Inferior parietal cortex (tissue), 1 donor: ENCODE results near the gene PMVK.

Experiments
- DNase-seq: peaks from one replicate; pipeline ENCODE4 v3.0.0-alpha.2; 2016; ENCODE audit errors: extremely low spot score

PMVK gene

DNA sequence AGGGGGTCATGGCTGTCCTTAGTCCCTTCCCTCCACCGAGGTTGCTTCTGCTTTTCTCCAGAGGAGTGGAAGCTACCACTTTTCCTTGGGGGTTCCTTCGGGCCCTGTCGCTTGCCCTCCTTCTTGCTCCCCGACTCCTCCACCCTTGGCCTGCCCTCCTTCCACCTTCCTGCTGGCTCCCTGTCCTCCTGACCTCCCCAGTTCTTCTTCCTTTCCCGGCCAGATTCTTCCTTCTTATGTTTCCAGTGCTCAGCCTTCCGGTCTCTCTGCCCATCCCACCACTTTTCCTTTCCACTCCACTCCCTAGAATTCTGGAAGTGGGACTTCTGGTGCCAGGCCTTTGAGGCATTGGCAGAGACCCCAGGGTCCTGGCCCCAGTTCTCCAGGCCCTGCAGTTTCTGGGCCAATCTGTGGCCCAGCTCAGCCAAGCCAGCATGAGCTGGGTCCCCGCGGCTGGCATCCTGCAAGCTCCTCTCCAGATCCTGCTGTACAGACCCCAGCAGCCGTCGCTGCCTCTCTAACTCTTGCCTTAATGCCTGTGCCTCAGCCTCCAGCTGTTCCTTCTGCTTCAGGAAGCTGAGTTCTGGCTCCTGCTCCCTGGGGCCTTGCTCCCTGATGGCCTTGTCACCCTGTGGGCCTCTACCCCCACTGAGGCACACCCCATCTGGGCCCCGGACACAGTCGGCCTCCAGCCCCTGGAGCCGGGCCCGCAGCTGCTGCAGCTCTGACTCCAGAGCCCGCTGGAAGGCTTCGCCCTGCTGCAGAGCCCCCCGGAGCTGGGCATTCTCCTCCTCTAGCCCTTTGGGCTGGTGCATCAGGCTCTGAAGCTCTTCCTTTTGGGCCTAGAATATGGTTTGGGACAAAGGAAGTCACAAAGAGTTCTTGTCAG, 9.7 kb upstream of the PMVK start:
- no peak for DNase-seq

DNA sequence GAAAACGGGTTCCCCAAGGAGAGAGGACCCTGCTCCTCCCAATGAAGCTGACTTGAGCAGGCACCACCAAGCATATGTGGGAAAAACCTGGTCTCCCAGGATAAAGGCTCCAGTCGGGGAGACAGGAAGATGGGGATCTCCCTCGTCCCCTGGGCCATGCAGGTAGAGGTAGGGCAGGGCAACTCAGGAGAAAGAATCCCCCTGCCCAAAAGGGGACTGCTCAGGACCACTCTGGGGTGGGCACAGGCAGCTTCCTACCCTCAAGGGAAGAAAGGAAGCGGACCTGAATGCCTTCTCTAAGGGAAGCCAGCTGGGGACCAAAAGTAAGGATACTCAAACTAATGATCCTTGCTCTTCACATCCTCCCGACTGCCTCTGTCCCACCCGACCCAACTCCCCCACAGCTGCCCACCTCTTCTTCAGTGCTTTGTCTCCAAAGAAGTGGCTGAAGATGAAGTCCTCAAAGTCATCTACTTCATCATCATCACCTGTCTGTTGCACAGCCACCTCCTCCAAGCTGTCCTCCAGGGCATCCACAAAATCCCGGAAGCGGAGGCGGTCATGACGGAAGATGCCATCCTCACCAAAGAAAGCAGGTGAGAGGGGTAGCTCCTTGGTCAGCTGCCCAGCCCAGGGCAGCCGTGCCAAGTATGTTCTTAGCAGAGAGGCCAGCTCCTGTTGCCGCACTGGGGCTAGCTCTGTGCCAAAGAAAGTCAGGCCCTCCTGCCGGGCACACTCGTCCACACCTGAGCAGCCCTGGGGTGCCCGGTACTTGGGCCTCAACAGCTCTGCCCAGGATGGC, 8.8 kb upstream of the PMVK start:
- DNase-seq: no peak

DNA sequence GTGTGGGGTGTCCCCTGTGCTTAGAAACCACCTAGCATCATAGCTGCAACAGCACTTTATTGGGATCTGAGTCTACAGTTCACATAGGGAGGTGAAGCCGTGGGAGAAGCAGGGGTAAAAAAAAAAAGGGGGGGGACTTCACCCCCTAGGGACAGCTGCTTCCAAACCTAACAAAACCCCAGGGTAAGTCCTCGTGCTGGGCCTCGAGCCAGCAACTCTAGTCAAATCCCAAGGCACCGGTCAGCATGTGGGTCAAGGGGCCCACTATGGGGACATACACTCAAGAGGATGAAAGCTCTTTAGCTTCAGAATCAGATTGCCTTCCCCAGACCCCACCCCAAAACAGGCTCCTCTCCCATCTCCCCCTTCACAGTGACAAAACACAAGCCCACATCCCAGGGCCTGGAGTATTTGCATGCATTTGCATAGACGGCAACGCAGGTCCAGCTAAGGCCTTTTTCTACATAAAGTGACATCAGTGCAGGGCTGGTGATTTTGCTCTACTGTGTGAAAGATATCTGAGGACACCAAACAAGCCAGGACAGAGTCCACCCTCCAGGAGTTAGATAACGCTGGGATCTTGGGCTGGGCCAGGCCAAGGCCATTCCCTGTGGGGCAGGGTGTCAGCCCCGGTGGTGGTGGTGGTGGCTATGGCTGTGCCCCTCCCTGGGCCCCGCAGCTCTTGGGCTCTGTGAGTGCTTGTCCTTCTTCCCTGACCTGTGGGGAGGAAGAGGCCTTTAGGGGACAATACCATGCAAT, 8.1 kb upstream of the PMVK start:
- DNase-seq: no peak

DNA sequence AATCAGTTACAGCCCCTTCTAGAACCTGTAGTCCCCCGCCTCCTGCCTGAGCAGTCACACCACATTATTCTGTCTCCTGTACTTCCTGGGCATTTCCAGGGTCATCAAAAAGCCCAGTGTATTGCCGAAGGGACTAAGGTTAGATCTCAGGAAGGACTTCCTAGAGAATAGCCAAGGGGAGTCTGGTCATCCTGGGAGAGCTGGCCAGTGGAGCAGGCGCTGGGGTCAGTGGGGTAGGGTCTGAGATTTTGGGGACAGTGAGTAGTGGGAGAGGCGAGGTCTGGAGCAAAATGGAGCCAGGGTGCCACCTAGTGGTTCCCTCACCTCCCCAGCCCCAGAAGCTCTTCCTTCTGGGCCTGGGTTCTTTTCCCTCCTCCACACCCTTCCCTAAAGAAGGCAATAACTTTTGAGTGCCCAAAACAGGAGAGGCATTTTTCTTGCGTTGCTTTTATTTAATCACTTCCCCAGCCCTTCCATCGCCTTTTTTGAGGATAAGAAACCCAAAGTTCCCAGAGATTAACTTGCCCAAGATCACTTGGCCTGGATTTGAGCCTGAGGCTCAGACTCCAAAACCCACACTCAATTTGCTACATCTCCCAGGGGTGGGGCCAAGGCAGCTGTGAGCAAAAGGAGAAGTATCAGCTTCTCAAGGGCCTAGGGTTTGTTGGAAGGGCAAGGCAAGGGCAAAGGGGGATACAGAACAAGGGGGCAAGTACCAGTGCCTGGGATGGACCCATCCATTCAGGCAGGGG, 7.3 kb upstream of the PMVK start:
- no peak for DNase-seq

DNA sequence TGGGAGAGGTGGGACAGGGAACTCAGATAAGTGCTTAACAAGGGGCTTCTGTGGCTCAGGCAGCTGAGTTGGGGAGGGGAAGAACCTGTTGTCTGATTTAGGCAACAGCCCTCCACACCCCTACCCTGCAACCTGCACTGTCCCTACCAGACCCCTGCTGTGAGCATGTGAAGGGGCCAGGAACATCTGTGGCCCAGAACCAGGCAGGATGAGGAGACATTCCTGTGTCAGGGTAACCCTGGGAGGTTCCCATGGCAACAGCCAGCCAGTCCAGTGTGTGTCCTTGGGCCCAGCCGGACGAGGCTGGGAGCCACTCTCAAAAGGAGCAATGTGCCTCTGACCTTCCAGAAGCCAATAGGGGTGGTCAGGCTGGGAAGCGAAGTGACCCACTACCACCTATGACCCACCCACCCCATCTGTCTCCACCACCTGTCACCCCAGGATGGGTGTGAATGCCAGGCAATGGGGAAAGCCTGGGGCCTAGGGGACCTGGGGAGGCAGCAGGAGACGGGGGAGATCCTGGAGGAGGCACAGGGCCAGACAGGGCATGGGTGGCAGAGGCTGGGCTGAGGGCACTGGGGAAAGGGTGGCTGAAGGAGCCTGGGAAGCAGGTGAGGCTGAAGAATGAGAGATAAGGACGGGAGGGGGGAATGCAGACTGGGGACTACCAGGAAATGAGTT, 5.0 kb upstream of the PMVK start:
- DNase-seq: no peak

DNA sequence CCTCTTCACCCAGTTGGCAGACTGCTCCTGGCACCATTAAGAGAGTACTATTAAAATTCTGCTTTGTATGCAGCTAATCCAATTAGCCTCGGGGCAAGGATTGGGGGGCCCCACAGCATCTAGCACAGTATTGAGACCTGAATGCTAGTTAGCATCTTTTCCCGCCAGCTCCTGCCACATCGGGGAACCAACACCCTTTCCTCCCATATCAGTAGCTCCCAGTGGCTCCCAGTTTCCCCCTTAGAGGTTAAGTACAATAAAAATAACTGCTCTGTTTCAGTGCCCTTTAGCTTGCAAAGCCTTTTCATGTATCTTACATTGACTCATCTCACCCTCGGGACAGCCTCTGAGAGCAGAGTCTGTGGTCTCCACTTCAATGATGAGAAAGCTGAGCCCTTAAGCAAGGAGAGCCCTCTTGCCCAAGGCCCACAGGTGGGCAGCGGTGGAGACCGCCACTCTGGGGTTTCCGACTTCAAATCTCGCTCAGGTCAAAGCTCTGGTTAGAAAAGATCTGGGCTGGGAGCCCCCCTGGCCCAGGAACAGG, 4.2 kb upstream of the PMVK start:
- DNase-seq: no peak

DNA sequence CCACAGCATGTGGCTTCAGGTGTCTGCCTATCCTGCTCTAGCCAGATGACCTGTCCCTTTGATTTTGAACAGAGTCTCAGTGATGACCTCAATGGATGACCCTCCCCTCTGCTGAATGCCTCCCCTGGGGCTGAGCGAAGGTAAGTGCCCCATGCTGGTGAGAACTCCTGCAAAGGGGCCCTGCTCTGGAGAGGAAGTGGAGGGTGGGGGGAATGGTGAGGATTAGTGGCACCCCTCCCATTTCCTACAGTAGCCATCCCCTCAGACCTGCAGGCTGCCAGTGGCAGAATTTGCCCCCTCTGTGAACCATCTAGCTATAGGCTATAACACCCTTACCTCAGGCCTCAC, 3.7 kb upstream of the PMVK start:
- no peak for DNase-seq

DNA sequence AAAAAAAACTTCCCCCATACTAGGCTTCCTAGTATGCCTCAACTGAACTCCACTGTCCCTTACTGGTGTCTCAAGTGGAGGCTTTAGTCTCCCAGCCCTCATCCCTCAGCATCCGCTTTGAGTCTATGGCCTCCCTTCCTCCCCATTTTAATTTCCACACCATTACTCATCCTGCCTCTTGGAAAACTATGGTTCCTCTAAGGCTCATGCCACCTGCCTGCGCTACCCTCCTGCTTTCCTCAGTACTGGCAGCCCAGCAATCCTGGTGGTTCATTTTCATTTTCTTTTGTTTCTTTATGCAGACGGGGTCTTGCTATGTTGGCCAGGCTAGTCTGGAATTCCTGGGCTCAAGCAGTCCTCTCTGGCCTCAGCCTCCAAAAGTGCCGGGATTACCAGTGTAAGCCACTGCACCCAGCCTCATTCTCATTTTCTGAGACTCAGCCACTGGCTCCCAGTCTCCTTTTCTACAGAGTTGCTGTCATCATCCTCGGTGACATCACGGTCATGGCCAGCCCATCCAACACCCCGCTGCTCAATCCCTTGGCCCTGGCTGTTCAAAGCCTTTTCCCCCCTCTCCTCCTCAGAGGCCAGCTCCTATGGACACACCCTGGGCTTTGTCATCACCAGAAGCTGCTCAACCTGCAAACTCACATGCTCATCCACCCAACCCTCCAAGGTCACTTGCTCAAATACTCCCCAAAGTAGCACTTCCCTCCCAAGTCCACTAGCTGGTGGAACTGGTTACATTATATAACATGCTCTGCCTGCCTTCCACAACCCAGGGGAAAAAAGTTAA, 2.3 kb upstream of the PMVK start:
- no peak for DNase-seq

DNA sequence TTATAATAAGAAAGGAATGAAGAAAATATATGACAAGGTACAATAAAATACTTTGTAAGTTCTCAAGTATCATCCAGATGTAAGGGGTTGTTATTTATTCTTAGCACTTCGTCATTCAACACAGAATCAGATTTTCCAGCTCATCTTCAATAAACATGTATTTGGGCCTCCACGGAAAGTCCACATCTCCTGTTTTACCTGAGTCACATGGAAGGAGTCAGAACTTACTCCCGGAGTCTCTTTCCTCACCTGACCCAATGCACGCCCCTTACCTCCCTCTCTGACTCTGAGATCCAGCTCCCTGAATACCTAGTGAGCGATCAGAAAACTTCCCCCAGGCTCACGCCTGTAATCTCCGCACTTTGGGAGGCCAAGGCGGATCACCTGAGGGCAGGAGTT, 1.5 kb upstream of the PMVK start:
- DNase-seq: no peak

DNA sequence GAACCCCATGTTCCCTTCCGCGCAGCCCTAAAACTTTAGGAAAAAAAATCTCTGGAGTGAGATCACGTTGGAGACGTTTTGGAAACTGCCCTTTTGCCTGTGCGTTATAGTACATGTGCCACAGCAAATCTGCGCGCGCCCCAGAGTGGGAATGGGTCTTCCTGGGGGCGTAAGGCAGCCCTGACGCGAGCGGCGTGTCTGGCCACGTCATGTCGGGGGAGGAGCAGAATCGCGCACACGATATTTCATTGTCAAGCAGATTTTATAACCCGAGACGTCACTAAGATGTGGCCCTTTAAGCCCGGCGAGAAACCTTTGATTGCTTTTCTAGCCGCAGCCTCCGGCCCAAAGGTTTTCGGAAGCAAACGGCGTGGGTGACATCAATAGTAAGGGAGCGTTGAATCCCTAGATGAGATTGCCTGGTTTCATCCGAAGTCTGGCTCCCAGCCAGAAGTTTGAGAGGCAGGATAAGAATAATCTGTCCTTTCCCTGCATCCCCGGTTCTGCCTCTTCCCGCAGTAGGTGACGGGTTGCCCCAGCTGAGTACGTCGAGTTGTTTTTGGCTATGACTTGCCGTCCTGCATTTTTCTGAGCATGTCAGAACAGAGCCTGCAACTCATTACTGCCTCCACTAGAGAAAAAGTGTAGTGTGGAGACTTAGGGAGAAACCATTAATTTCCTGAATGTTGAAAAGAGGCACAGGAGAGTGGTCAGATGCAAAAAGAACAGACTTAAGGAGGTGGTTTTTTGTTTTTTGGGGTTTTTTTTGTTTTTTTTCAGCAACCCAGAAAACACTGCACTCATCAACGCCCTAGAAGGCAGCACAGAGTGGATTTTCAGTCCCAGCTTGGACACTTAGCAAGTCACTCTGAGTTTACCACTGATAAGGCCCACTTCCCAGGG, 817 bp upstream of the PMVK start:
- DNase-seq: peak; percentile 91

DNA sequence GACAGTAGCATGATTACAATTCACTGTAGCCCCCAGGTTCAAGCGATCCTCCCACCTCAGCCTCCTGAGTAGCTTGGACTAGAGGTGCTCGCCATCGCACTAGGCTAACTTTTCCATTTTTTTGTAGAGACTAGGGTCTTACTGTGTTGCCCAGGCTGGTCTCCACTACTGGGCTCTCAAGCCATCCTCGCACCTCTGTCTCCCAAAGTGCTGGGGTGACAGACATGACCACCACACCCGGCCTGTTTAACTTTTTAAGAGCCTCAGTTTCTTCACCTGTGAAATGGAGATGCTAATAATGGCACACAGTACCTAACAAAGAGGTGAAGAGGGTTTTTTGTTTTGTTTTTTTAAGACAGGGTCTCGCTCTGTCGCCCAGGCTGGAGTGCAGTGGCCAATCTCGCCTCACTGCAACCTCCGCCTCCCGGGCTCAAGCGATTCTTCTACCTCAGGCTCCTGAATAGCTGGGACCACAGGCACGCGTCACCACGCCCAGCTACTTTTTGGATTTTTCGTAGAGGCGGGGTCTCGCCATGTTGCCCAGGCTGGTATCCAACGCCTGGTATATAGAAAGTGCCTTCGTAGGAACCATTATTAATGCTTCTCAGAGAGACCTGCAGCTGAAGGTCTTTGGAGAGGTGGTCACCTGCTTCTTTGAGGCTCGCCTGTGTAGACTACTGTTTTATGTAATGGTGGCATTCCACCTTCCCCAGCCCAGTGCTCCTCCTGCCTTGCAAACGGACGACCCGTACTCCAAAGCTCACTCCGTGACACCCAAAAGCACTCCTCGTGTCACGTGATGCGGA, 567 bp downstream of the PMVK start:
- no peak for DNase-seq

DNA sequence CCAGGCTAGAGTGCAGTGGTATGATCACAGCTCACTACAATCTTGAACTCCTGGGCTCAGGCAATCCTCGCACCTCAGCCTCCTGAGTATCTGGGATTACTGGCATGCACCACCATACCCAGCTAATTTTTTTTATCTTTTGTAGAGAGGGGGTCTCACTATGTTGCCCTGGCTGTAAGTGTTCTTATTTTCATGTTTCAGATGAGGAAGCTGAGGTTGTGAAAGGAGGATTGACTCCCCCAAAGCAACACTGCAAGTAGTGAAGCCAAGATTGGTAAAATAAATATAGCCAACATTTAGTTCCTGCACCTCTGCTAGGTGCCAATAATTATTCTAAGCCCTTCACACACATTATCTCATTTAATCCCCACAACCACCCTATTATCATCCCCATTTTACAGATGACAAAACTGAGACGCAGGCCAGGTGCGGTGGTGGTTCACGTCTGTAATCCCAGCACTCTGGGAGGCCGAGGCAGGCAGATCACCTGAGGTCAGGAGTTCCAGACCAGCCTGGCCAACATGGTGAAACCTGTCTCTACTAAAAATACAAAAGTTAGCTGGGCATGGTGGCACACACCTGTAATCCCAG, 2.1 kb downstream of the PMVK start:
- DNase-seq: no peak

DNA sequence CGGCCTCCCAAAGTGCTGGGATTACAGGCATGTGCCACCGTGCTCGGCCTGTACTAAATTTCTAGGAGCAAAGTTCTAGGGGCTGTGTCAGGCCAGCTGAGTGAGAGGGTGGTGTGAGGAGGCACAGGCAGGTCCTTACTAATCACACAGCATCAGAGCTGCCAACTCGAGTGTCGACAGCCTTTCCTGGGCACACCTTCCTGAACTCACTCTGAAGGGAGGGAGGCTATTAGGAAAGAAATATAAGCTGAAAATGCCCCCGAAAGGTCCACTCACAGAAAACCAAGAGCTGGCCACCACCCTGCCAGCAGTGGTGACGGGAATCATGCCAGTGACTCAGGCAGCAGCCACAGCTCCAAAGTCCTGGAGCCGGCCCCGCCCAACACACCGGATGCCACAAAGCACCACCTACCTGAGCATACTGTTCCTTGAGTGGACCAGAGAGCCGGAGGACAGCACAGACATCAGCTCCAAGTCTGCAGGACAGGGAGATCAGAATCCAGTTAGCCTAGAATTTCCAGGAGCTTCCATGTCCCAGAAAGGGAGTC, 4.5 kb downstream of the PMVK start:
- no peak for DNase-seq

DNA sequence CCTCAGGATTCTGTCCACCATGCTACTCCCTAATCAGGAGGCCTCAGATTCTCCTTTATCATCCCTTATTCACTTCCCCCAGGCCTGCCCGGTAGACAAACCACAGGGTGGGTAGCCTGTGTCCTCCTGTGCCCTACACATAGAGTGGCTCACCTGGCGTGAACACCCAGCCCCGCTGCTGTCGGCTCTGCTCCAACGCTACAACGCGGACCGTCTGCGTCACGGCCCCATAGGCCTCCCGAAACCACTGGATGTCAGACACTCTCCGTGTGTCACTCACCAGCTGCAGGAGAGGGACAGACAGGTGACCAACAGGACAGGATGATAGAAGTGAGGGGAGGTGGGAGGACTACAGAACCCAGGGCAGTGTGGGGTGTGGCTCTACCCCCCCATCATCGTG, 10.3 kb downstream of the PMVK start:
- no peak for DNase-seq

DNA sequence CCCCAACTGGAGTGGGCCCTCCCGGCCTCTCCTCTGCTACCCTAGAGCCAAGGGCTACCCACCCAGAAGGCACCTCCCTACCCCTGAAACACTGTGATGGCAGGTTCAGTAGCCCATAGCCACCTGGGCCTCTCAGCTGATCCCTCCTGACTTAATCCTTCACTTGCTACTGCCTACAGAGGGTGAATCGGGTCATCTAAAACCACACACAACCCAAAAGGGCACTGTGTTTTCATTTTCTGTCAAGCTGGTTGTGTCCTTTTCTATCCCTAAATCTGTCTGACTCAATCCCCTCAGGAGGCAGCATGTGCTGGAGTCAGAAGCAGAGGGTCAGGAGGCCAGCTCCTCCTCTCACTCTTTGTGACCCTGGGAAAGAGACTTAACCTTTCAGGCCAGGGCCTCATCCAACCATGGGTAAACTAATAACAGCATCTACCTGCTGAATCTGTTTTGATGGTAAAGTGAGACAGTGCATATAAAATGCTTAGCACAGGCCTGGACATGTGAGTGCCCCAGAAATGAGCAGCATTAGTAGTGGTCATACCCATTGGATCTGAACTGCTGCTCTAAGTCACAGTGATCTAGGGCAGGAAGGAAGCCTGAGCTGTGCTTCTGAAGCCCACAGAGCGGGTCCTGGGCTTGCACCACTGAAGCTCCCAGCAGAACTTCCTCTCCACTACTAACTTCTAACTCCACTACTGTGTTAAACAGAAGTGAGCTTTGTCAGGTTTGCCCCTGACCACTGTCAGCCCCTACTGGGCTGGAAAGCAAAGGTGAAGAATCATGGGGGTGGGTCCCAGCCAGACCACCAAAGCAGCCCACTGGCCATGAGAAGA, 11.0 kb downstream of the PMVK start:
- no peak for DNase-seq

DNA sequence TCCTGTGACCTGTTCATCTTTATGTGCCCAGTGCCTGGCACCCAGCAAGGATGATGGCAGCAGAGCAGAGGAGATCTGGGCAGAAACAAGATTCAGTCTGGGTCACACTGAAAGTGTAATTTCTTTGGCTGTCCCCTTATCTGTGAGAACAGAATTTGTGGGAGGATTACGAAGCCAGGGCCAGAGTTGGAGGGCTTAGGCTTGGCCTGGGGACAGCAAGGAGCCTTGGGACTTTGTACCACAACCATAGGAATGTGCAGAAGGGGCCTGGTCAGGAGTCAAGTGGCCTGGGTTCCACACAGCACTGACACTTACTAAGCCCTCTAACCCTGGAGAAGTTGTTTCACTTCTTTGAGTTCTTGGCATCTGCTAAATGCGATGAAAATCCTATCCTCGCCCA, 12.8 kb downstream of the PMVK start:
- no peak for DNase-seq

DNA sequence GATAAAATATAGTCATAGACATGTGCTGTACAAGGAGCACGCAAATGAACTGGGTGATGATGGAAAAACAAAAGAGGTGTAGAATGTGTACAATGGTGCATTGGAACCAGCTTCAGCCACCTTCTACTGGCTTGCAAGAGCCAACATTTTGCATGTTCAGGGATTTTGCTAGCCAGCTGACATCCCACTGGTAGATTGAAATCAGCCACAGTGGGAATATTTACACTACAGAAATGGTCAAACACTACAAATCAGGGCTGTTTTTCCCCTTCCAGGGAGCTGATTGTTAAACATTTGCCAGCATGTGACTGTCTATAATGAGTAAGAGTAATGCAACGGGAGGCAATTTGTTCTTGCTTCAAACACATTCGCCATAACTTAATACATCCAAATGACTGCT, 23.2 kb downstream of the PMVK start:
- no peak for DNase-seq
